ENCODE results near the gene PAXX.

Gene PAXX, protein sequence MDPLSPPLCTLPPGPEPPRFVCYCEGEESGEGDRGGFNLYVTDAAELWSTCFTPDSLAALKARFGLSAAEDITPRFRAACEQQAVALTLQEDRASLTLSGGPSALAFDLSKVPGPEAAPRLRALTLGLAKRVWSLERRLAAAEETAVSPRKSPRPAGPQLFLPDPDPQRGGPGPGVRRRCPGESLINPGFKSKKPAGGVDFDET

DNA sequence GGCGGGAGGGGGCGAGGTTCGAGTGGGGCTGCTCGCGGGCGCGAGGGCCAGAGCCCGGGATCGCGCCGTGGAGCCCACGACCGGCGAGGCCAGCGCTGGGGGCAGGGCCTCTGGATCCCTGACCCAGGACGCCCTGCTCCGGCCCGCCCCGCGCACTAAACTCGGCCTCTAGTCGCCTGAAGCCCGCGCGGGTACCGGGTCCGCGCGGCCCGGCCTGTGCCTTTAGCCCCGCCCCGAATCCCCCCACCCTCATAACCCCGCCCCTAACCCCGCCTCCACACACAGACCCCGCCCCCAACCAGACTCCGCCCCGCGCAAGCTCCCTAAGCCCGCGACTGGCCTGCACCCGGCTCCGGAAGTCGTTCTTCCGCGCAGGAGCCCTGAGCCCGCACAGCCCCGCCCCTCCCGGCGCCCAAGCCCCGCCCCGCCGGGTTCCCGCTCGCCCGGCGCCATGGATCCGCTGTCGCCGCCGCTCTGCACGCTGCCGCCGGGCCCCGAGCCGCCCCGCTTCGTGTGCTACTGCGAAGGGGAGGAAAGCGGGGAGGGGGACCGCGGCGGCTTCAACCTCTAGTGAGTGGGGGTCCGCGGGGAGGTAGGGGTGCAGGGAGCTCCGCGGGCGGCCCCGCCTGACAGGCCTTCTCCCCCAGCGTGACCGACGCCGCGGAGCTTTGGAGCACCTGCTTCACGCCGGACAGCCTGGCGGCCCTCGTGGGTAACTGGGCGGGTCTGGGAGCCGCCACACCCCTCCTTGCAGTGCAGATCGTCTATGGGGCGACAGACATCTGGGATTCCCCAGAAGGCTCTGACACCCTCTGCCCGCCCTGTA, at the start of gene PAXX:
PAXX (plus strand) TSS at position 430 of the 826 bp plus-strand sequence; CDS start at position 452, 22 bp downstream.
- DNase-seq (ENCODE audit: low read depth), result peak; percentile 44

DNA sequence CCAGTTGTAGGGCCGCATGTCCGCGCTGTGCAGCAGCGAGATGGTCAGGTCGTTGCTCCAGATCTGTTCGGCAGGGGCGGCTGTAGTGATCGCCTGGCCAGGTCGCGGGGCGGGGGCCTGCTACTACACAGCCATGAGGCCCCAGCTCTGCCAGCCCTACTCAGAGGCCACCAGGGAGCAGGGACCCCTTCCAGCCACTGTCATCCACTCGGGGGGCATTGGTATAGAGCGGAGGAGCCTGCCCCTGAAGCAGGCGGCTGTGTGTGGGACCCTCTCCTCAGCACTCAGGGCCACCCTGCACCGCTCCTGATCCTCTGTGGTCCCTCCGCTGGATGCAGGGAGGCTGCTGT, 49.4 kb upstream of the PAXX start:
- no peak for DNase-seq (ENCODE audit: low read depth)

DNA sequence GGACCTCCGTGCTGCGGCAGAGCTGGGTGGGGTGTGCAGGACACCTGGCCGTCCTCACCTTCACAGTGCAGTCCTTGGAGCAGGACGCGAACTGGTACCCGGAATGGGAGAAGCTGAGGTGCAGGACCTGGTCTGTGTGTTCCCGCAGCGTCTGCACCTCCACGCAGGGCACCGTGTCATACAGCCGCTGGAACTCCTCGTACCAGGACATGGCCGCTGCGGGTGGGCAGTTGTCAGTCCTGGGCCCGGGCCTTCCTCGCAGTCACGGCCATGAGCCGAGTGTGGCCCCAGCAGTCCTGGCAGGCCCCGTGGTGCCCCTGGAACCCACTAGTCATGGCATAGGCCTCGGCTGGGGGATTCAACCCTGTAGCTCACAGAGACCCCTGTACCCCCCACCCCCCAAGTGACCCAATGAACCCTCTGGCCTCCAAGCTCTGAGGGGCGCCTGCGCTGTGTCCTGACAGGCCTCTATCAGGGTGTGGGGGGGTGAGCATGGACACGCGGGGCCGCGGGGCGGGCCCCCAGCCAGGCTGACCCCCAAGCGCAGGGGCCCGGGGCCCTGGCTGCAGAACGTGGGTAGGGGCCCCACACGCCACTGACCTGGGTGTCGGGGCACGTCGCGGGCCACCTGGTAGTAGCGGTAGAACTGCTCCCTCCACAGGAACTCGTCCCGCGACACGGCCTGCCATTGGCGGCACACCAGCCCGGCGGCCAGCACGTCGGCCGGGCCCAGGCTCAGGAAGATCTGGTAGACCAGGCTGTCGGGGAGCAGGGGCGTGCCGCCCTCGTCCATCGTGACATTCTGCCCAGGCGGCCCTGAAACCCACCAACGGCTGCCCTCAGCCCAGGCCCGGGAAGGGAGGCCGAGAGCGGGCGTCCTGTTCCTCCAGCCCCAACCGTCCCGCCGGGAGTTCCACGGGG, 48.7 kb upstream of the PAXX start:
- no peak for DNase-seq (ENCODE audit: low read depth)

DNA sequence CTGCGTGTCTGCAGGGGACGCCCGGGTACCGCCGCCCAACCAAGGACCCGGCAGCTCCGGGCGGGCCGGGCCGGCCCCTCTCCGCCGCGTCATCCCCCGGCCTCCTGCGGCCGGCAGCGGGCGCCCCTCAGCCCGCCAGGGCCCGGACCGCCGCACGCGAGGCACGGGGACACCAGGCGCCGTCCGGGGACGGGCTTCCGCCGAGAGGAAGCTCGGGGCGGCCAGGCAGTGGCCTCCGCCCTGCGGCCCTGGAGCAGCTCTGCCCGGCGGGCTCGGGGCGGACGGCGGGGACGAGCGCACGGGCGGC, 48.1 kb upstream of the PAXX start:
- no peak for DNase-seq (ENCODE audit: low read depth)

DNA sequence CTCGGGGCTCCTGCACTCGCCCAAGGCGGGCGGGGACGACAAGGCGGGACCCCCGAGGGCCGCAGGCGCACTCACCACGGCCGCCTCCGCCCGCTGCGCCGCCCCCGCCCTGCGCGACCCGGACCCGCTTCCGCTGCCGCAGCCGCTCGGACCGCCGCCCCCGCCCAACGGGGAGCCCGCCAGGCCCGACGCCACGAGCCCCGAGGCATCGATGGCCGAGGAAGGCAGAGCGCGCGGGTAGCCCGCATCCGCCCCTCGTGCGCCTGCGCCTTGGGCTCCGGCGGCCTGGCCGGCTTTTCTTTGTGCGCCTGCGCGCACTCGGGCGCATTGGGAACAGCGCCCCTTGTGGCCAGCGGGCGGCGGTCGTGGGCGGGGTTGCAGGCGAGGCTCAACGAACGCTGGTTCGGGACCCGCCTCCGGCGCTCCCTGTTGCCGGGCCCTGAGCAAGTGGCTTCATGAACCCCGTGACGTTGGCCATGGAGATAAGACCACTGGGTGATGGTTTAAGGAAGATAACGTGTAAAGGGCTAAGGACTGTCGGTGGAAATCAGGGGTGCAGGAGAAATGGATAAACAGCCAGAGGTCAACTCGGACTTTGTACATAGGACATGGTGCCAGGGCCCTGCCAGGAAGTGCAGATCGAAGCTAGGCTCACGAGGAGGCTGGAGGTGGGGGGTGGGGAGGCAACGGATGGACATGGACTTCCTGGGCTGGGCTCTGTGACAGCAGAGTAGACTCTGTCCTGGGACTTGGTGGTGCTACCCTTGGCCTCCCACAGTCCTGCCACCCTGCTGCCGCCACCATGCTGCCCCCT, 47.5 kb upstream of the PAXX start, which contains the start of the genes C8G and FBXW5:
C8G (plus strand) TSS at position 725 of the 814 bp plus-strand sequence; CDS start at position 803, 78 bp downstream.
FBXW5 (minus strand) TSS at position 220 of the 814 bp plus-strand sequence. CDS start 655 bp downstream, outside the sequence.
- peak; percentile 28 for DNase-seq (ENCODE audit: low read depth)

DNA sequence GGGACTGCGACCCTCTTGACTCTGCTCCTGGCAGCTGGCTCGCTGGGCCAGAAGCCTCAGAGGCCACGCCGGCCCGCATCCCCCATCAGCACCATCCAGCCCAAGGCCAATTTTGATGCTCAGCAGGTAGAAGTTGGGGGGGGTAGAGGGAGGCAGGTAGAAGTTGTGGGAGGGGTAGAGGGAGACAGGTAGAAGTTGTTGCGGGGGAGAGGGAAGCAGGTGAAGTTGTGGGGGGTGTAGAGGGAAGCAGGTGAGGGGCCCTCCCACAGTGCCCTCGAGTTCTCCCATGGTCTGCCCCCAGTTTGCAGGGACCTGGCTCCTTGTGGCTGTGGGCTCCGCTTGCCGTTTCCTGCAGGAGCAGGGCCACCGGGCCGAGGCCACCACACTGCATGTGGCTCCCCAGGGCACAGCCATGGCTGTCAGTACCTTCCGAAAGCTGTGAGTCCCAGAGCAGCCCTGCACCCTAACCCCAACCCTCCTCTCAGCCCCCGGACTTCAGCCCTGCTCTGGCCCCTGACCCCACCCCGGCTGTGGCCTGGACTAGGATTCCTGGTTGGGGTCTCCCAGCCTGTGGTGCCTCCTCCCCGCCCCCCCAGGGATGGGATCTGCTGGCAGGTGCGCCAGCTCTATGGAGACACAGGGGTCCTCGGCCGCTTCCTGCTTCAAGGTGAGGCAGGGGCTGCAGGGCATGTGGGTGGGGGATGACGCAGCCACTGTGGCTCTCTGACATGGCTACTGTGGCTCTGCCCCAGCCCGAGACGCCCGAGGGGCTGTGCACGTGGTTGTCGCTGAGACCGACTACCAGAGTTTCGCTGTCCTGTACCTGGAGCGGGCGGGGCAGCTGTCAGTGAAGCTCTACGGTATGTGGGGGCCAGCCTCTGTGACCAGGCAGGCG, 46.6 kb upstream of the PAXX start:
- DNase-seq (ENCODE audit: low read depth), result no peak

DNA sequence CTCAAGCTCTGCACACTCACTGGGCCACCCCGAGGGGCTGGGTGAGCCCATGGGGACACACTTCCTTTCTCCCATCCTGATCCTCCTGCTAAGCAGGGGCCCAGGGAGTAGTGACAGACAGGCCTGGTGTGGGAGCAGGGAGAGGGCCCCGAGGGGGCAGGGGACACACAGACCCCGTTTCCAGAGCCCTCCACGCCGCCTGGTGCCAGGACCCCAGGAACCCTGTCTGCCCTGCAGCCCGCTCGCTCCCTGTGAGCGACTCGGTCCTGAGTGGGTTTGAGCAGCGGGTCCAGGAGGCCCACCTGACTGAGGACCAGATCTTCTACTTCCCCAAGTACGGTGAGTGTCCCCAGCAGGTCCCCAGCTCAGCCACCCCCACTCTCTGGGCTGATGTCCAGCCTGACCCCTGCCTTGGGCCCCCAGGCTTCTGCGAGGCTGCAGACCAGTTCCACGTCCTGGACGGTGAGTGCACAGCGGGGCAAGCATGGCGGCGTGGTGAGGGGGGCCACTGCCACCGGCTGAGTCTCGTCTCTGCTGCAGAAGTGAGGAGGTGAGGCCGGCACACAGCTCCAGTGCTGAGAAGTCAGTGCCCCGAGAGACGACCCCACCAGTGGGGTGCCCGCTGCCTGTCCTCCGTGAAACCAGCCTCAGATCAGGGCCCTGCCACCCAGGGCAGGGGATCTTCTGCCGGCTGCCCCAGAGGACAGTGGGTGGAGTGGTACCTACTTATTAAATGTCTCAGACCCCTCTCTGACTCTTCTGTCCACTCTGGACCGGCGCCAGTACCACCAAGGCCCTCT, 45.8 kb upstream of the PAXX start:
- DNase-seq (ENCODE audit: low read depth), result no peak

DNA sequence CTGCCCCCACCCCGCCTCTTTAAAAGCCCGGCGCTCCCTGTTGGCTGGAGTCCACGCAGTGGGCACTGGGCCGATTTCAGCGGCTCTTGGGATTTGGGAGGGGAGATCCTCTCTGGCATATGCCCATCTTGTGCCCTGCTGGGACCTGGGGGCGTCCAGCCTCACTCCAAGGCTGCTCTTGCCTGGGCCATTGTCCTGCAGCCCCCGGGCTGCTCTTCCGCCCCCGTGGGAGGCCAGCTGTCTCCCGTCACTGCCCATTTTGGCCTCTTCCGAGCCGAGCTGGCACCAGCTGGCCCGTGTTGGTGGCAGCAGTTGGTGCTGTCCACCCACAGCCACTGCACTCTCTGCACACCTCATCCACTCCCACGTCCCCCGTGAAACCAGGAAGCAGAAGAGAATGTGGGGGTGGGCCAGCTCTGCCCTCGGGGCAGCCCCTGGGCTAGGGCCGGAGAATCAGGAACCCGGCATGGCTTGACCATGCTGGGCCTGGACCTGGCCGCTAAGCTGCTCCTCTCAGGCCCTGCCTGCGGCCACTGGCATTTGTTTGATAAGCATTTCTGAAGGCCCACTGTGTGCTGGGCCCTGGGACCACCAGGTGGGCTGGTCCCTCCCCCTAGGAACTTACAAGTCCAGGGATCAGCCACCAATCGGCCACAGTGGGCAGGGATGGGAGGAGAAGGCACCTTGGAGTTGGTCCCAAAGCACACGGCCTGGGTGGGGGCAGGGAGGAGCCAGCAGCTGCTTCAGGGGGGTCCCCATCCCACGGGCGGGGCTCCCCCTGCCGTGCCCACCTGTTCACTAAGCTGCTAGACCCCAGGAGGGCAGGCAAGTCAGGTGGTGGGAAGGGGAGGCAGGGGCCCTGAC, 45.0 kb upstream of the PAXX start:
- no peak for DNase-seq (ENCODE audit: low read depth)

DNA sequence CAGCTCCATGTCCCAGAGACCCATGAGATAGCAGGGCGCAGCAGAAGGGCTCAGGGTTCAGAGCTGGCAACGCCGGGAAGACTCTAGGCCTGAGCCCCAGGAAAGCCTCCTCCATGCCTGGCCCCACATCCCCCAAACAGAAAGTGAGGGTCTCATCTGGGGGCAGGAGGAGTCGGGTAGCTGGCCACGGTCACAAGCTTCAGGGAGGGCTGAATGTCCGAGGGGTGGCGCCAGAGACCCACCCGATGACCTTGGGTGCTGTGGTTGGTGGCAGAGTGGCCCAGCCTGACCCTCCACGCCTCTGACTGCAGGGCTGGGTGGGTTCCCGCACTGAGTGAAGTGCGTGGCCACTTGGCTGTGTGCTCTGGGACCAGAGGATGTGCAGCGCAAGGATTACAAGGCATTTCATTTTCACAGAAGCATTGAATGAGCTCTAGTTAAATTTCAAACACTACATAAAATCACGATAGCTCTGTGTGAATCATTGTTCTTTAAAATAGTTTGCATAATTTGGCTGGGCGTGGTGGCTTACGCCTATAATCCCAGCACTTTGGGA, 44.2 kb upstream of the PAXX start:
- no peak for DNase-seq (ENCODE audit: low read depth)

DNA sequence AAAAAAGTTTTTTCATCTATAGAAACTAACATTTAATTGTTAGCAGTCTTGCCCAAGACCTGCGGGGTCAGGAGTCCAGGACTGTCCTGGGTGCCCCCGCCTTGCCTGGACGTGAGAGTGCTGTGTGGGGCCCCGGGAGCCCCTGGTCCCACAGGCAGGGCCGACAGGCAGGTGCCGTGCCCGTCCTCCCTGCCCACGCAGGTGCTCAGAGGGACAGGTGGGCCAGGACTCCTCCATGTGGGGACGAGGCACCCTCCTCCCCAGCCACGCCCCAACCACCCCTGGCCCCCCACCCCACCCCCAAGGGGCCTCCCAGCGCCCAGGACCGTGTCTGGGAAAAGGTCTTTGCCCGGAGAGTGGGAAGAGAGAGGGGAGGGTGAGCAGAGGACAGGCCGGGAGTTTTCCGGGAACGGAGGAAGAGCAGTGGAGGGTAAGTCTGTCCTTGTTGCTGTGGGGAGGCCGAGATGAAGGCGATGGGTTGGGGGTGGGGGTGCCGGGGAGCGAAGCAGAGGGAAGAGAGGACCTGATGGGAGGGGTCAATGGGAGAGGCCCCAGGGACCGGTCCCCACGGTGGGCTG, 42.9 kb upstream of the PAXX start:
- no peak for DNase-seq (ENCODE audit: low read depth)

DNA sequence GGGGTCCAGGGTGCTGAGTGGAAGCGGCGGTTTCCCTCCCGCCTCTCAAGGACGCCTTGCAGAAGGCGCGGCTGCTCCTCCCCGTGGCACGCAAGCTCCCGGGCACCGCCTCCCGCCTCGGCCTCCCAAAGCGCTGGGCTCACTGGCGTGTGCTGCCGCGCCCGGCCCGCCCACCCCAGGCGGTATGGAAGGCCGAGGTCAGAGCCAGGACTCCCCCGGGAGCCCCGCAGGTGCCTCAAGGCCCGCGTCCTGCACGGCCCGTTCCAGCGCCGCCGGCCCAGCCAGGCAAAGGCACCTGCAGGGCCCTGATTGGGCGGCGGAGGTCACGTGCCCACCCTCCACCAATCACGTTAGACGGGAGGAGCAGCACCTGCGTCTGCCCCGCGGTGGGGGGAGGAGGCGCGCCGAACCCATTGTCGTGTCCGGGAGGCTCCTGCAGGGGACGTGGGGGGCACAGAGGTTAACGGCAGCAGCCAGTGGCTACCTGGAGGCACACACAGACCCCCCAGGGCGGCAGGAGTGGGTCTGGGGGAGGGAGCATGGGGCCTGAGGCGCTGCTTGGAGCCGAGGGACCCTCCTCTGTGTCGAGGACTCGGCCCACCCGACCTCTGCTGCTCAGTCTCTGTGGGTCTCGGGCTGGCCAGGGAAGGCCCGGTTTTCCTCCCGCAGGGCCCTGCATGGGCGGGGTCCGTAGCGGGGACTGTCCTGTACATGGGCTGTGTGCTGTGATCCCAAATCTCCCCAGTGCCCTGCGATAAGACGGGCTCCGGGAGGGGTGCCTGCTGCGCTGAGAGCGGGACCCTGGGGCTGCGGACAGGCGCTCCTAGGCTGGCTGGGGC, 42.2 kb upstream of the PAXX start:
- DNase-seq (ENCODE audit: low read depth), result peak; percentile 24

DNA sequence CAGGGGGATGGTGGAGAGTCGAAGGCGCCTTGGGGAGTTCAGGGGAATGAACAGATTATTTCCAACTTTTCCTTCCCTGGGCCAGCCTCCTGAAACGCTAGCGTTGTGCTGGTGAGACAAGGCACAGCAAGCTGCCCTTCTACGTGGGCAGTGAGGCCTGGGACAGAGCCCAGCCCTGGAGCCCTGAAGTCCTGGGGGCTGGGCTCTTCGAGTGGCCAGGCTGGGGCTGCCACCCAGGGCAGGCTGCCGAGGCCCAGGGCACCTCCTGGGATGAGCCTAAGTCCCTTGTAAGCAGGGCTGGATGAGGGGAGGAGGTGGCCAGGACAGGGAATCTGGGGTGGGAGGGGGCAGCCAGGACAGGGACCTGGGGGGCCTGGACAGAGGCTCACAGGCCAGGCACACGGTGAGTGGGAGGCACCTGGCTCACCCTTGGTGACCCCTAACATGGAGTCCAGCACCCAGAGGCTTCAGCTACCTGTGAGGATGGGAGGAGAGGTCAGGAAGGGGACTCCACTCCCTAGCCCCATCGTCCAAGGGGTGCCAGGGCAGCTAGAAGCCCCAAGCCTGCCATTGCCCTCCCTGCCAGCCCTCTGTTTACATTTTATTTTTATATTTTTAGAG, 41.5 kb upstream of the PAXX start:
- DNase-seq (ENCODE audit: low read depth), result no peak

DNA sequence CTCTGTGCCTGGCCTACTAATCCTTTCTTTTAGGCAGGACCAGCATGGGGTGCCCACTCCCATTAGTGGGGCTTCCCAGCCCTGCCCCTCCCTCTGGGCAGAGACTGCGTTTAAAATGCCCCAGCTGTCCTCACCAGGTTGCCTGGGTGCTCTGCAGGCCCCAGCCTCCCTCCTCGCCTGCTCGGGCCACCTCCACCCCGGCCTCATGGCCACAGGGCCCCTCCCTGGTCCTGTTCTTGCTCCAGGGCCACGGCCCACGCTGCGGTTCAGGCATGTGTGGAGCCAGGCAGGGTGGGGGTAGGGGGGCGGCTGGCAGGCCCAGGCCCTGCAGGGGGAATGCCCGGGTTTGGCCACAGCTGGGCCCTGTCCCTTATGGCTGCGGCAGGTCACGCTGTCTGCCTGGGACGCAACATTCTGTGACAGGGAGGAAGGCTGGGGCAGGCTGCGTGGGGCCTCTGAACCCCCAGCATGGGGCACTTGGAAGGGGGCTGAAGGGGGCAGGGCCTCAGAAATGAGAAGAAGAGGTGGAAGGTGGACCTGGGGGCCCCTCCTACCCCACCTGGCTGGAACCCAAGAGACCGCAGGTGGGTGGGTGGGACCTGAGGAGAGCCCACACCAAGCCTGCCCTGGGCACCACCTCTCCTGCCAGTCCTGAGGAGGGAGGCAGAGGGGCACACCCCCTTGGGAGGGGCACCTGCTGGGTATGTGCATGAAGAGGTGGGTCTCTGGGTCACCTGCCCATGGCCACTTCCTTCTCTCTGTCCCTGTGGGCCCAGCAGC, 40.5 kb upstream of the PAXX start, which contains the start of gene LCN12:
LCN12 (plus strand) TSS at position 733 of the 780 bp plus-strand sequence. CDS start 55 bp downstream, outside the sequence.
- DNase-seq (ENCODE audit: low read depth), result no peak

DNA sequence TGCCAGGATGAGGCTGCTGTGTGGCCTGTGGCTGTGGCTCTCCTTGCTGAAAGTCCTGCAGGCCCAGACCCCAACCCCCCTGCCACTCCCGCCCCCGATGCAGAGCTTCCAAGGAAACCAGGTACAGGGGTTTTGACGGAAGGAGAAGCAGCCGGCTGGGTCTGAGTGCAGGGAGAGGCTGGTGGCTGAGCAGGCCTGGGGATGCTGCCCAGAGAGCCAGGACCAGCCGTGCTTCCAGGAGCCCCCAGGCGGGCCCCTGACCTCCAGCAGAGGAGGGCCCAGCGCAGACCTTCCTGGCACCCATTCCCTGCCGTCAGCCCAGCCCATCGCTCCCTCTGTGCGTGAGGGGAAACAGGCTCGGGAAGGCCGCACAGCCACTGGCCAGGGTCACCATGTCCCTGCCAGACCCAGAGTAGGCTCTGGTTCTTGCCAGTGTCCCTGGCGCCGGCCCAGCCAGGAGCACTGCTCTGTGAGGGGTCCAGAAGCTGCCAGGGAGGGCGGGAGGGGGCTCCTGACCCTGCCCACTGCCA, 39.8 kb upstream of the PAXX start:
- DNase-seq (ENCODE audit: low read depth), result no peak

Data from non-pigmented ciliary epithelial cell (primary cell).